GM21447 (cell line): ENCODE results near the gene KLF13.

Experiments
- ATAC-seq: cut with Tn5 transposase; IDR thresholded peaks from one replicate; pipeline ENCODE4 v1.9.1; 2021; ENCODE audit not compliant: unreplicated experiment

Gene KLF13

GRCh38 chr15:31397851-31398661 is 71.4 kb downstream of the KLF13 start:
- no peak for ATAC-seq

GRCh38 chr15:31398677-31399301 is 72.2 kb downstream of the KLF13 start:
- no peak for ATAC-seq

DNA sequence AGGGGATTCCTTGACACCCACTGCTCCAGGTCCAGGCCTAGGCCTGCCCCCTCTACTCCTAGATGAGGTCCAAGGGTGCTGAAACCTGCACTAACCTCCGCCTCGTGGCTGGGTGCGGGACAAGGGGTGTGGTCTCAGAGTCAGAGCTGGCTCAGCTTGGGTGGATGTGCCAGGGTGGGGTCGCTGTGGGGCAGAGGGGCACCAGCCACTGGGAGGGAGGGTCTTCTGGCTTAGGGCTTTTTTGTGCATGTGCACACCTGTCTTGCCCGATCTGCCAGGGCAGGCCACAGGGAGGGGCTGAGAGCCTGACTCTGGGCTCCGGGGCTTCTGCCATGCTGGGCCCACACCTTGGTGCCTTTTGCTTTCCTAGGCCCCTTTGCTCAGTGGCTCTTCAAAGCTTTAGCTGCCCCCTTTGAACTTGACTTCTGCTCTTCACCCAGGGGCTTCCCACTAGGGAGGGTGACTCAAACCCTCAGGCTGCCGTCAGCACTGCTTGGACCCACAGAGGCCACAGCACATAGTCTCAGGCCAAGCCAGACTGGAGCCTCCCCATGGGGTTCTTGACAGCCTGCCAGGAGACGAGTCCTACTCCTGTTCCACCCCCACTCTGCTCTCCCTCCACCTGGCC is 73.0 kb downstream of the KLF13 start:
- no peak for ATAC-seq

GRCh38 chr15:31400222-31400927 is 73.7 kb downstream of the KLF13 start:
- no peak for ATAC-seq

GRCh38 chr15:31401282-31401681 is 74.6 kb downstream of the KLF13 start:
- no peak for ATAC-seq

- ATAC-seq: no peak
Measured at GRCh38 chr15:31402003-31402402, 75.4 kb downstream of the KLF13 start.

- no peak for ATAC-seq
Measured at GRCh38 chr15:31402511-31403056, 75.9 kb downstream of the KLF13 start.

DNA sequence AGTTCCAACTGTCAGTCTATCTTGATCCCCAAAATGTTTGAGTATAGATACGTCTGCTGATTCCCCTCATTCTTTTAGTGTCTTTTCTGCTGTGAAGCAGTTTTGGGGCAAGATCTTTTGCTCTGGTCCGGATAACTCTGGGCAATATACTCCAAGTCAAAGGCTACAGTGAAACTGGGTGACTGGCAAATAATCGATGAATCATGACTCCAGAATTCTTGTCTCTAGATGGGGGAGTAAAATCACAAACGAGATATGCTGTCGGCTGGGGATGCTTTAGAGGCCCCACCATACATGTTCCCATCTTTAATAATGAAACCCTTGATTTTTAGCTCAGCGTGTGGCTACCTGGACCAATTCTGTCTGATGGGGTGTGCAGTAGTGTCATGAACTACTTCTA is 76.5 kb downstream of the KLF13 start:
- ATAC-seq: no peak

- no peak for ATAC-seq
Measured at GRCh38 chr15:31403606-31404005, 77.0 kb downstream of the KLF13 start.

DNA sequence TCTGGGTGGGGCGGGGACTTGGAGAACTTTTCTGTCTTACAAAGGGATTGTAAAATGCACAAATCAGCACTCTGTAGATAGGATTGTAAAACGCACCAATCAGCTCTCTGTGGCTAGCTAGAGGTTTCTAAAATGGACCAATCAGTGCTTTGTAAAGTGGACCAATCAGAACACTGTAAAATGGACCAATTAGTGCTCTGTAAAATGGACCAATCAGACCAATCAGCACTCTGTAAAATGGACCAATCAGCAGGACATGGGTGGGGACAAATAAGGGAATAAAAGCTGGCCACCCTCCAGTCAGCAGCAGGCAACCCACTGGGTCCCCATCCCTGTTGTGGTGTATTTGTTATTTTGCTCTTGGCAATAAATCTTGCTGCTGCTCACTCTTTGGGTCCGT is 77.7 kb downstream of the KLF13 start:
- ATAC-seq: no peak

DNA sequence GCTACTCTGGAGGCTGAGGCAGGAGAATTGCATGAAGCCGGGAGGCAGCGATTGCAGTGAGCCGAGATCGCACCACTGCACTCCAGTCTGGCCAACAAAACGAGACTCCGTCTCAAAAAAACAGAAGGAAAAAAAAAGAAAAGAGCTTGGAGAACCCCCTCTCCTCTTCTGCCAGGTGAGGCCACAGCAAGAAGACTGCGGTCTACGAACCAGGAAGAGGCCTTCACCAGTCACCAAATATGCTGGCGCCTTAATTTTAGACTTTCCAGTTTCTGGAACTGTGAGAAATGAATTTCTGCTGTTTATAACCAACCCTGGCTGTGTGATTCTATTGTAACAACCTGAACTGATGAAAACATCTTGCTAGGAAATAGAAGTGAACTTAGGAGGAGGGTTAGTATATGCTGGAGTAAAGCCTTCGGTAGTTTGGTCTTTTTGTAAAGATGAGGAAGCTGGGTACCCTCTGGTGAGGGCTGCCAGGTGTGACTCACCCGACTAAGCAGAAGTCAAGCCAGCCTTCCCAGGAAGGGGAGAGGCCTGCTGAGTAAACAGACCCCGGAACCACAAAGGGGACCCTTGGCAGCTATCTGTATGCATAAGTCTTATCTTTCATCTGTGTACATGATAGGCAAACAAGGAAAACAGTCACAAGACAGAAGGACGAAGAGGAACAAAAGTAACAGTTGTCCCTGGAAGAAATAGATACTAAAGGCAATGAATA is 78.7 kb downstream of the KLF13 start:
- ATAC-seq: no peak

DNA sequence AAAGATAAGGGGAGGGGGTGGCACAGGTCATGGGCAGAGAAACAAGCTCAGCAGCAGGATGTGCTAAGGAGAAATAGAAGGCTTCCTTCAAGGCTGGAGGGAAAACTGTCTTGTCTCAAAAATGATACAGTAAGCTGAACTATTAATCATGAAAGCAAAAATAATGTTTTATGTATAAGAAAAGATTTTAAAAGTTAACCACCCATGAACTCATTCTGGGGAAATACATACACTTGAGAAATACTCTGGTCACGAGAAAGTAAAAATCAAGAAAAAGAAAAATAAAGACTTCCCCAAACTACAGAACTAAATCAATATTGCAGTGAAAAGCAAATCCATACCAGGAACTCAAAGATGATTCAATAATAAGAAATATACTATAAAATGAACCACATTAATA is 80.7 kb downstream of the KLF13 start:
- ATAC-seq: no peak

DNA sequence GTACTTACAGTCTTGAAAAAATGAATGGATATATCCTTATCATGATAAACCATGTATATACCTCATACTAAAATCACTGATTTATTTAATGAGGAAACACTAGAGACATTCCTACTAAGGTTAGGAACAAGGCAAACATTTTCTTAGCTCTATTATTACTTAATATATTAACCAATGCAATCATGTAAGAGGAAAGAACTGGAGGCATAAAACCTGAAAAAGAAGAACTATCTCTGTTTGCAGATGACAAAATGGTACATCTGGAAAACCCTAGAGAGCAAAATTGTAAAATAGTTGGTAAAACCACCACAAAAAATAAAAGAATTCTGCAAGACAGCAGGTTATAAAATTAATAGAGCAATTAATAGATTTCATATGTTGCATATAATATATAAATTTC is 81.2 kb downstream of the KLF13 start:
- ATAC-seq: no peak

DNA sequence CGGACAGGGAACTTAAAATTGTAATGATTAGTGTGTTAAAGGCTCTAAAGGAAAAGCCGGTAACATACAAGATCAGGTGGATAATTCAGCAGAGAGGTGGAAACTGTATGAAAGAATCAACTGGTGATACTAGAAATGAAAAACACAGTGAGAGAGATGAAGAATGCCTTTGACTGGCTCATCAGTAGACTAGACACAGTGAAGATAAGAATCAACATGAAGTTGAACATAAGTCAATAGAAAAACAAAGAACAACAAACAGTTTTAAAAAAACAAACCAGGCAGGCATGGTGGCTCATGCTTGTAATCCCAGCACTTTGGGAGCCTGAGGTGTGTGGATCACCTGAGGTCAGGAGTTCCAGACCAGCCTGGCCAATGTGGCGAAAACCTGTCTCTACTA is 82.1 kb downstream of the KLF13 start:
- no peak for ATAC-seq

- ATAC-seq: no peak
Measured at GRCh38 chr15:31409171-31409570, 82.5 kb downstream of the KLF13 start.

DNA sequence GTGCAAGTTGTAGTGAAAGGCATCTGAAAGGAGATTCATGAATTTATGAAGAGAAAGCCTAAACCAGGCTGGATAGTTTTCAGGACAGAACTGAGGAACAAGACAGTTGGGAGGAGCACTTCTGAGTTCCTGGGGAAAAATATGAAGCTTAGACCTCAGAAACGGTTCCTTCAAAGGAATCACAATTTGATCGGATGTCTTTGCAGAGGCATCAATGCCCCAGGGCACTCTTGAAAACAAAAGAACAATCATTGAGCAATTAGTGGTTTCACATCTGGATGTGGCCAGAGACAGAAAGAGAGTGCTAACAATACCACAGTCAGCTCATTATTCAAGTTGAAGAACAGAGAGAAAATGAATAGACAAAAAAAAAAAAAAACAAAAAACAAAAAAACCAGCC is 86.2 kb downstream of the KLF13 start:
- ATAC-seq: no peak

GRCh38 chr15:31415201-31415600 is 88.6 kb downstream of the KLF13 start:
- no peak for ATAC-seq

GRCh38 chr15:31419820-31420219 is 93.2 kb downstream of the KLF13 start:
- ATAC-seq: no peak

- ATAC-seq: no peak
Measured at GRCh38 chr15:31427411-31427810, 100.8 kb downstream of the KLF13 start.
